Neural cell (in vitro differentiated cells): ENCODE measurements around the gene CFHR4. TPM values are rescaled to one million over a fixed set of nuclear protein-coding genes. Genes with fewer than 3 reads are reported as not detected.

Source experiments
- H2AFZ ChIP-seq: fragments of 200-600, 300-800 bp; sonication (generic), shearing (Covaris generic); 2 replicates; pipeline ENCODE4 v1.6.0; 2014; ENCODE audit warnings: low read depth, mild to moderate bottlenecking, antibody characterized with exemption, low read length, moderate library complexity
- H3F3A ChIP-seq: fragments of 200-600 bp; shearing (Covaris generic); 2 replicates; pipeline ENCODE4 v1.6.1; 2016; ENCODE audit warnings: mild to moderate bottlenecking, moderate library complexity, mixed read lengths, antibody characterized with exemption, low read length; ENCODE audit not compliant: insufficient read depth, poor library complexity, severe bottlenecking
- H3K27ac ChIP-seq: fragments of 200-600, 300-800 bp; sonication (generic), shearing (Covaris generic); 2 replicates; pipeline ENCODE4 v1.5.1; 2014; ENCODE audit warnings: mild to moderate bottlenecking, low read length, moderate library complexity
- H3K27me3 ChIP-seq: fragments of 300-800, 200-600 bp; sonication (generic), shearing (Covaris generic); 2 replicates; pipeline ENCODE4 v1.6.0; 2014; ENCODE audit warnings: mild to moderate bottlenecking, low read depth, low read length, moderate library complexity; ENCODE audit not compliant: insufficient read depth
- H3K36me3 ChIP-seq: fragments of 300-800, 200-600 bp; sonication (generic), shearing (Covaris generic); 2 replicates; pipeline ENCODE4 v1.5.1; 2014; ENCODE audit warnings: mild to moderate bottlenecking, antibody characterized with exemption, low read length, moderate library complexity; ENCODE audit not compliant: insufficient read depth
- H3K4me2 ChIP-seq: fragments of 300-800, 200-600 bp; sonication (generic), shearing (Covaris generic); 2 replicates; pipeline ENCODE4 v1.6.0; 2014; ENCODE audit warnings: mild to moderate bottlenecking, low read length
- H3K4me3 ChIP-seq: fragments of 300-800, 200-600 bp; sonication (generic), shearing (Covaris generic); 2 replicates; pipeline ENCODE4 v1.5.1; 2014; ENCODE audit warnings: mild to moderate bottlenecking, low read length, moderate library complexity
- H3K79me2 ChIP-seq: fragments of 200-600 bp; shearing (Covaris generic); replicated peaks from 2 replicates; pipeline ENCODE4 v1.6.0; 2014; ENCODE audit warnings: mild to moderate bottlenecking, low read length, moderate library complexity; ENCODE audit not compliant: insufficient read depth
- H3K9ac ChIP-seq: fragments of 300-800, 200-600 bp; sonication (generic), shearing (Covaris generic); 2 replicates; pipeline ENCODE4 v1.6.1; 2016; ENCODE audit warnings: mild to moderate bottlenecking, low read length, mixed read lengths
- H3K9me2 ChIP-seq: fragments of 200-600 bp; shearing (Covaris generic); 2 replicates; pipeline ENCODE4 v1.6.1; 2016; ENCODE audit warnings: mild to moderate bottlenecking, low read length, mixed read lengths; ENCODE audit not compliant: insufficient read depth
- H3K9me3 ChIP-seq: fragments of 200-600, 300-800 bp; sonication (generic), shearing (Covaris generic); 2 replicates; pipeline ENCODE4 v1.6.1; 2016; ENCODE audit warnings: mild to moderate bottlenecking, mixed run types, low read length, moderate library complexity, mixed read lengths
- H4K20me1 ChIP-seq: fragments of 200-600 bp; shearing (Covaris generic); 2 replicates; pipeline ENCODE4 v1.6.1; 2016; ENCODE audit warnings: mild to moderate bottlenecking, mixed run types; ENCODE audit not compliant: insufficient read depth
- EP300 ChIP-seq: fragments of 450-650 bp; conservative IDR thresholded peaks from 2 replicates; pipeline ENCODE4 v1.6.1; 2014; ENCODE audit warnings: antibody characterized with exemption, mild to moderate bottlenecking, moderate library complexity; ENCODE audit not compliant: poor library complexity, severe bottlenecking
- EZH2 ChIP-seq: fragments of 200-600, 300-800 bp; shearing (Covaris generic), sonication (generic); IDR thresholded peaks from 2 replicates; pipeline ENCODE4 v1.6.1; 2014; ENCODE audit warnings: antibody characterized with exemption, low read length, borderline replicate concordance, mild to moderate bottlenecking; ENCODE audit not compliant: insufficient read depth, poor library complexity, severe bottlenecking
- MXI1 ChIP-seq: fragments of 450-650 bp; conservative IDR thresholded peaks from 2 replicates; pipeline ENCODE4 v1.6.1; 2014; ENCODE audit warnings: antibody characterized with exemption, mild to moderate bottlenecking; ENCODE audit not compliant: poor library complexity, severe bottlenecking
- POLR2AphosphoS5 ChIP-seq: IDR thresholded peaks from 2 replicates; pipeline ENCODE4 v1.6.1; 2012
- RAD21 ChIP-seq: fragments of 450-650 bp; conservative IDR thresholded peaks from 2 replicates; pipeline ENCODE4 v1.6.1; 2014; ENCODE audit warnings: antibody characterized with exemption, mild to moderate bottlenecking, moderate library complexity
- SMC3 ChIP-seq: fragments of 450-650 bp; conservative IDR thresholded peaks from 2 replicates; pipeline ENCODE4 v1.6.1; 2014; ENCODE audit warnings: antibody characterized with exemption, mild to moderate bottlenecking, moderate library complexity; ENCODE audit not compliant: poor library complexity
- TAF1 ChIP-seq: IDR thresholded peaks from 2 replicates; pipeline ENCODE4 v1.6.1; 2012; ENCODE audit warnings: low read depth
- polyA plus RNA-seq: library from polyadenylated mRNA; depleted of rRNA; stranded (reverse); fragments of >200 nt; gene quantifications from 2 replicates; pipeline ENCODE4 v1.2.3, GENCODE V29; 2014
- TF ChIP-seq, protein P1 (sequence below): IDR thresholded peaks from 2 replicates; pipeline ENCODE4 v1.6.1; 2012; ENCODE audit warnings: borderline replicate concordance
- TF ChIP-seq, protein P2 (sequence below): fragments of 450-650 bp; IDR thresholded peaks from 2 replicates; pipeline ENCODE4 v1.5.1; 2014; ENCODE audit warnings: antibody characterized with exemption, mild to moderate bottlenecking, moderate library complexity; ENCODE audit not compliant: poor library complexity, severe bottlenecking

The CFHR4 gene
- polyA plus RNA-seq, 1 donor from 2014 or later, result not detected

- Histone ChIP-seq H3K36me3 (no peaks in the 10 kb centered on the region), H3K27me3 (no peaks in the 10 kb centered on the region), H4K20me1 (no peaks in the 10 kb centered on the region), H3K9ac (no peak overlapping the region), H3K9me2 (no peaks in the 10 kb centered on the region), H3K4me3 (no peak overlapping the region), H3K4me2 (no peak overlapping the region), H3K79me2 (no peaks in the 10 kb centered on the region), H3F3A (no peaks in the 10 kb centered on the region), H3K9me3 (no peaks in the 10 kb centered on the region), H3K27ac (no peak overlapping the region), H2AFZ (no peak overlapping the region)
- no peak for TF ChIP-seq TAF1
- no peak for TF ChIP-seq RAD21
- TF ChIP-seq POLR2AphosphoS5, result no peak
- no peak for TF ChIP-seq SMC3
Observed at GRCh38 chr1:196955926-196956325, 68.1 kb downstream of the CFHR4 start.

- no peak for TF ChIP-seq MXI1
- TF ChIP-seq EP300, result no peak
- TF ChIP-seq POLR2AphosphoS5, result no peak
- no peak for TF ChIP-seq EZH2
- TF ChIP-seq, protein P1, sequence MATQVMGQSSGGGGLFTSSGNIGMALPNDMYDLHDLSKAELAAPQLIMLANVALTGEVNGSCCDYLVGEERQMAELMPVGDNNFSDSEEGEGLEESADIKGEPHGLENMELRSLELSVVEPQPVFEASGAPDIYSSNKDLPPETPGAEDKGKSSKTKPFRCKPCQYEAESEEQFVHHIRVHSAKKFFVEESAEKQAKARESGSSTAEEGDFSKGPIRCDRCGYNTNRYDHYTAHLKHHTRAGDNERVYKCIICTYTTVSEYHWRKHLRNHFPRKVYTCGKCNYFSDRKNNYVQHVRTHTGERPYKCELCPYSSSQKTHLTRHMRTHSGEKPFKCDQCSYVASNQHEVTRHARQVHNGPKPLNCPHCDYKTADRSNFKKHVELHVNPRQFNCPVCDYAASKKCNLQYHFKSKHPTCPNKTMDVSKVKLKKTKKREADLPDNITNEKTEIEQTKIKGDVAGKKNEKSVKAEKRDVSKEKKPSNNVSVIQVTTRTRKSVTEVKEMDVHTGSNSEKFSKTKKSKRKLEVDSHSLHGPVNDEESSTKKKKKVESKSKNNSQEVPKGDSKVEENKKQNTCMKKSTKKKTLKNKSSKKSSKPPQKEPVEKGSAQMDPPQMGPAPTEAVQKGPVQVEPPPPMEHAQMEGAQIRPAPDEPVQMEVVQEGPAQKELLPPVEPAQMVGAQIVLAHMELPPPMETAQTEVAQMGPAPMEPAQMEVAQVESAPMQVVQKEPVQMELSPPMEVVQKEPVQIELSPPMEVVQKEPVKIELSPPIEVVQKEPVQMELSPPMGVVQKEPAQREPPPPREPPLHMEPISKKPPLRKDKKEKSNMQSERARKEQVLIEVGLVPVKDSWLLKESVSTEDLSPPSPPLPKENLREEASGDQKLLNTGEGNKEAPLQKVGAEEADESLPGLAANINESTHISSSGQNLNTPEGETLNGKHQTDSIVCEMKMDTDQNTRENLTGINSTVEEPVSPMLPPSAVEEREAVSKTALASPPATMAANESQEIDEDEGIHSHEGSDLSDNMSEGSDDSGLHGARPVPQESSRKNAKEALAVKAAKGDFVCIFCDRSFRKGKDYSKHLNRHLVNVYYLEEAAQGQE, result no peak
- TF ChIP-seq TAF1, result no peak
- TF ChIP-seq RAD21, result no peak
- TF ChIP-seq, protein P2, sequence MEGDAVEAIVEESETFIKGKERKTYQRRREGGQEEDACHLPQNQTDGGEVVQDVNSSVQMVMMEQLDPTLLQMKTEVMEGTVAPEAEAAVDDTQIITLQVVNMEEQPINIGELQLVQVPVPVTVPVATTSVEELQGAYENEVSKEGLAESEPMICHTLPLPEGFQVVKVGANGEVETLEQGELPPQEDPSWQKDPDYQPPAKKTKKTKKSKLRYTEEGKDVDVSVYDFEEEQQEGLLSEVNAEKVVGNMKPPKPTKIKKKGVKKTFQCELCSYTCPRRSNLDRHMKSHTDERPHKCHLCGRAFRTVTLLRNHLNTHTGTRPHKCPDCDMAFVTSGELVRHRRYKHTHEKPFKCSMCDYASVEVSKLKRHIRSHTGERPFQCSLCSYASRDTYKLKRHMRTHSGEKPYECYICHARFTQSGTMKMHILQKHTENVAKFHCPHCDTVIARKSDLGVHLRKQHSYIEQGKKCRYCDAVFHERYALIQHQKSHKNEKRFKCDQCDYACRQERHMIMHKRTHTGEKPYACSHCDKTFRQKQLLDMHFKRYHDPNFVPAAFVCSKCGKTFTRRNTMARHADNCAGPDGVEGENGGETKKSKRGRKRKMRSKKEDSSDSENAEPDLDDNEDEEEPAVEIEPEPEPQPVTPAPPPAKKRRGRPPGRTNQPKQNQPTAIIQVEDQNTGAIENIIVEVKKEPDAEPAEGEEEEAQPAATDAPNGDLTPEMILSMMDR, result no peak
- no peak for TF ChIP-seq SMC3
- Histone ChIP-seq H3K9ac (no peak overlapping the region), H3K4me2 (no peak overlapping the region), H4K20me1 (no peaks in the 10 kb centered on the region), H3K4me3 (no peak overlapping the region), H3K27me3 (no peaks in the 10 kb centered on the region), H3K36me3 (no peaks in the 10 kb centered on the region), H2AFZ (no peak overlapping the region), H3F3A (no peaks in the 10 kb centered on the region), H3K9me3 (no peaks in the 10 kb centered on the region), H3K79me2 (no peaks in the 10 kb centered on the region), H3K9me2 (no peaks in the 10 kb centered on the region), H3K27ac (no peak overlapping the region)
Observed at GRCh38 chr1:196960854-196961253, 73.0 kb downstream of the CFHR4 start.

Other genes starting within 250 kb of the CFHR4 start
- not detected in 2 replicates for gene CFH, start 236.0 kb upstream of the CFHR4 start, polyA plus RNA-seq
- gene CFHR3, start 113.2 kb upstream of the CFHR4 start, polyA plus RNA-seq, result not detected in 2 replicates
- not detected in 2 replicates for gene CFHR1, start 68.3 kb upstream of the CFHR4 start, polyA plus RNA-seq
- gene CFHR2, start 55.7 kb downstream of the CFHR4 start, polyA plus RNA-seq, result not detected in 2 replicates
- gene CFHR5, start 89.5 kb downstream of the CFHR4 start, polyA plus RNA-seq, result not detected in 2 replicates
- gene F13B, start 179.2 kb downstream of the CFHR4 start, polyA plus RNA-seq, result not detected in 2 replicates